Uterus (tissue), 4 donors: Measurements from ENCODE around the gene PAM16. TPM values are rescaled to one million over a fixed set of nuclear protein-coding genes. Genes with fewer than 3 reads are reported as not detected.

ENCODE experiments used
- DNase-seq, 2 donors: peaks; one replicate each; pipeline ENCODE4 v3.0.0-alpha.2; 2019 to 2020
- H3K27ac ChIP-seq, 2 donors: fragments of 200-600 bp; sonication (generic); 1 replicate in 1 of 2; 2 replicates in 1 of 2; pipeline ENCODE4 v1.5.1; 2016 to 2018
- H3K27me3 ChIP-seq, 2 donors: fragments of 200-600 bp; sonication (generic); one replicate each; pipeline ENCODE4 v1.5.1; 2018 to 2019; ENCODE audit warnings: control low read depth in 1 of 2
- H3K36me3 ChIP-seq, 2 donors: fragments of 200-600 bp; sonication (generic); one replicate each; pipeline ENCODE4 v1.5.1; 2019; ENCODE audit warnings: control low read depth in 1 of 2
- H3K4me1 ChIP-seq, 2 donors: fragments of 200-600 bp; sonication (generic); one replicate each; pipeline ENCODE4 v1.5.1; 2018 to 2019; ENCODE audit warnings: control low read depth in 1 of 2
- H3K4me3 ChIP-seq, 2 donors: fragments of 200-600 bp; sonication (generic); 1 replicate in 1 of 2; 2 replicates in 1 of 2; pipeline ENCODE4 v1.5.1; 2018 to 2019; ENCODE audit warnings: mild to moderate bottlenecking in 1 of 2
- H3K9me3 ChIP-seq, 2 donors: fragments of 200-600 bp; sonication (generic); one replicate each; pipeline ENCODE4 v1.5.1; 2019; ENCODE audit warnings: control low read depth in 1 of 2
- CTCF ChIP-seq, 4 experiments: fragments of 200-600 bp in 2 of 4; fragments of 450-650 bp in 2 of 4; sonication (generic) in 2 of 4; IDR thresholded peaks; one replicate each; pipeline ENCODE4 v1.5.1; 2016 to 2019; ENCODE audit warnings: antibody characterized with exemption in 4 of 4, mild to moderate bottlenecking in 2 of 4, moderate library complexity in 1 of 4
- POLR2A ChIP-seq, 2 donors: fragments of 450-650 bp; IDR thresholded peaks; one replicate each; pipeline ENCODE4 v1.6.1; 2016; ENCODE audit warnings: antibody characterized with exemption in 2 of 2, mild to moderate bottlenecking in 1 of 2, moderate library complexity in 1 of 2
- intact Hi-C: fragments of 100-400 bp; cut with DNase I; formaldehyde crosslinking; loops from one replicate; pipeline ENCODE4 v1.15.1; 2023; ENCODE audit warnings: low total_unique reads
- total RNA-seq, 4 donors: library from RNA; depleted of rRNA in 3 of 4; stranded (reverse); fragments of >200 nt in 3 of 4; gene quantifications; one replicate each; pipeline versions ENCODE4 v1.1.0 to v1.2.4, GENCODE V29; 2014 to 2023
- donor health status: DM: yes; HTN: yes; CAD: no.

Gene PAM16
- total RNA-seq, 4 donors from 2014 or later: 8.9 to 438 (median 35.3) TPM

- no peak for DNase-seq
- no peaks in the 10 kb centered on the region for H3K27me3 ChIP-seq
- no peaks in the 10 kb centered on the region for H3K9me3 ChIP-seq
- H3K4me3 ChIP-seq: no peak overlapping the region
- TF ChIP-seq CTCF (IDR thresholded peaks at IDR 0.05) (no peak), POLR2A (IDR thresholded peaks at IDR 0.05) (no peak)
- H3K36me3 ChIP-seq: no peaks in the 10 kb centered on the region
- H3K4me1 ChIP-seq: peaks cover 0 to 7% of the 10 kb centered on the region in 2 donors
- H3K27ac ChIP-seq: peak overlapping the region in 1 of 2 donors; percentile 97
- intact Hi-C loops: no loop called here
Observed at GRCh38 chr16:4369007-4369733, 18.0 kb upstream of the PAM16 start.

GRCh38 chr16:4367393-4367856 is 16.3 kb upstream of the PAM16 start:
- H3K27me3 ChIP-seq: no peaks in the 10 kb centered on the region
- peaks cover 0 to 6% of the 10 kb centered on the region in 2 donors for H3K4me1 ChIP-seq
- no peak overlapping the region for H3K4me3 ChIP-seq
- no peaks in the 10 kb centered on the region for H3K9me3 ChIP-seq
- H3K36me3 ChIP-seq: no peaks in the 10 kb centered on the region
- no peak for TF ChIP-seq CTCF (IDR thresholded peaks at IDR 0.05)
- no peak for TF ChIP-seq POLR2A (IDR thresholded peaks at IDR 0.05)
- no peak for DNase-seq
- intact Hi-C loops: no loop called here
- H3K27ac ChIP-seq: no peak overlapping the region

GRCh38 chr16:4366016-4366415 is 14.9 kb upstream of the PAM16 start:
- H3K4me1 ChIP-seq: peaks cover 0 to 2% of the 10 kb centered on the region in 2 donors
- no peak overlapping the region for H3K4me3 ChIP-seq
- DNase-seq: no peak
- intact Hi-C loops: no loop called here
- no peak overlapping the region for H3K27ac ChIP-seq
- no peaks in the 10 kb centered on the region for H3K36me3 ChIP-seq
- TF ChIP-seq POLR2A (IDR thresholded peaks at IDR 0.05) (no peak), CTCF (IDR thresholded peaks at IDR 0.05) (no peak)
- H3K9me3 ChIP-seq: no peaks in the 10 kb centered on the region
- no peaks in the 10 kb centered on the region for H3K27me3 ChIP-seq

- H3K4me1 ChIP-seq: no peaks in the 10 kb centered on the region
- no peak overlapping the region for H3K27ac ChIP-seq
- TF ChIP-seq CTCF (IDR thresholded peaks at IDR 0.05) (no peak), POLR2A (IDR thresholded peaks at IDR 0.05) (no peak)
- H3K36me3 ChIP-seq: no peaks in the 10 kb centered on the region
- no peaks in the 10 kb centered on the region for H3K27me3 ChIP-seq
- intact Hi-C loops: no loop called here
- no peak for DNase-seq
- no peaks in the 10 kb centered on the region for H3K9me3 ChIP-seq
- H3K4me3 ChIP-seq: no peak overlapping the region
Observed at GRCh38 chr16:4365615-4366014, 14.5 kb upstream of the PAM16 start.

- Histone ChIP-seq H3K27ac (no peak overlapping the region), H3K4me1 (no peaks in the 10 kb centered on the region), H3K4me3 (no peak overlapping the region), H3K27me3 (no peaks in the 10 kb centered on the region), H3K9me3 (no peaks in the 10 kb centered on the region), H3K36me3 (no peaks in the 10 kb centered on the region)
- TF ChIP-seq POLR2A (IDR thresholded peaks at IDR 0.05) (no peak), CTCF (IDR thresholded peaks at IDR 0.05) (no peak)
- no peak for DNase-seq
- intact Hi-C loops: no loop called here
Observed at GRCh38 chr16:4365014-4365406, 13.9 kb upstream of the PAM16 start.
